Ovary (tissue), 3 donors: ENCODE results near the gene PYDC1.

Experiments
- POLR2A ChIP-seq: fragments of 450-650 bp; IDR thresholded peaks from one replicate; pipeline ENCODE4 v1.6.1; 2017; ENCODE audit warnings: antibody characterized with exemption, mild to moderate bottlenecking, moderate library complexity
- TF ChIP-seq, protein P1 (sequence below), 3 donors: fragments of 450-650 bp in 2 of 3; fragments of 200-600 bp in 1 of 3; IDR thresholded peaks; one replicate each; pipeline versions ENCODE4 v1.5.1 to v1.8.0; 2016 to 2022; ENCODE audit warnings: antibody characterized with exemption in 3 of 3, mild to moderate bottlenecking in 1 of 3
- donor health status: DM: no; HTN: no; CAD: no.

DNA sequence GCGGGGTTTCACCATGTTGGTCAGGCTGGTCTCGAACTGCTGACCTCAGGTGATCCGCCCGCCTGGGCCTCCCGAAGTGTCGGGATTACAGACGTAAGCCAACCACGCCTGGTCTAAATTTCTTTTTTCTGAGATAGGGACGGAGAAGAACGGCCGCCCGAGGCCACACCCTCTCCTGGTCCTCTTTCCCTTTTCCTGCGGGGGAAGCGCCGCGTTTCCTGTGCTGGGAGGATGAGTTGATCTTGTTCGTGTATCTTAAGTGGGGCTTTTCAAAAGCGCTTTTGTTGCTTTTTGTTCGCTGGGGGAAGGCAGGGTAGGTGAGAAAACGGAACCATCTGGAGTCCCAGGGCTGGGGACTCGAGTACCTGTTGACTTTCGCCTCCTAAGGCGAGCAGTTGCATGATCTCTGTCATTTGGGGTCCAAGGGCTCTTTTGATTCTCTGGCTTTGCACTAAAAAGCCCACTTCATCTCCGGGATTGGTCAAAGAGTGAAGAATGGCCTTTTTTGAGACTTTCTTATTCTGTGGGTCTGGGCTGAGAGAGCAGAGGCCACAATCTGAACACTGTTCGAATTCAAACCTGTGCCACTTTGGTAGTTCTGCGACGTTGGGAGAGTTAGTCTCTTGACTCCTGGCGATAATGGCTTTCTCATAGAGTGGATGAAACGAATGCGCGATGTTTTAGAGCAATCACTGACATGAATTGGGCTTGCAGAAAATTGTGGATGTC, 35.7 kb downstream of the PYDC1 start:
- no peak for TF ChIP-seq POLR2A
- TF ChIP-seq, protein P1, sequence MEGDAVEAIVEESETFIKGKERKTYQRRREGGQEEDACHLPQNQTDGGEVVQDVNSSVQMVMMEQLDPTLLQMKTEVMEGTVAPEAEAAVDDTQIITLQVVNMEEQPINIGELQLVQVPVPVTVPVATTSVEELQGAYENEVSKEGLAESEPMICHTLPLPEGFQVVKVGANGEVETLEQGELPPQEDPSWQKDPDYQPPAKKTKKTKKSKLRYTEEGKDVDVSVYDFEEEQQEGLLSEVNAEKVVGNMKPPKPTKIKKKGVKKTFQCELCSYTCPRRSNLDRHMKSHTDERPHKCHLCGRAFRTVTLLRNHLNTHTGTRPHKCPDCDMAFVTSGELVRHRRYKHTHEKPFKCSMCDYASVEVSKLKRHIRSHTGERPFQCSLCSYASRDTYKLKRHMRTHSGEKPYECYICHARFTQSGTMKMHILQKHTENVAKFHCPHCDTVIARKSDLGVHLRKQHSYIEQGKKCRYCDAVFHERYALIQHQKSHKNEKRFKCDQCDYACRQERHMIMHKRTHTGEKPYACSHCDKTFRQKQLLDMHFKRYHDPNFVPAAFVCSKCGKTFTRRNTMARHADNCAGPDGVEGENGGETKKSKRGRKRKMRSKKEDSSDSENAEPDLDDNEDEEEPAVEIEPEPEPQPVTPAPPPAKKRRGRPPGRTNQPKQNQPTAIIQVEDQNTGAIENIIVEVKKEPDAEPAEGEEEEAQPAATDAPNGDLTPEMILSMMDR (IDR thresholded peaks at IDR 0.05), result no peak
